ENCODE results near the gene SPECC1.
"Not testable (repeated sequence)": the region's sequence is repeated elsewhere in the genome, so short reads cannot be mapped to it uniquely, and the experiment has no call there.

SPECC1 gene

DNA sequence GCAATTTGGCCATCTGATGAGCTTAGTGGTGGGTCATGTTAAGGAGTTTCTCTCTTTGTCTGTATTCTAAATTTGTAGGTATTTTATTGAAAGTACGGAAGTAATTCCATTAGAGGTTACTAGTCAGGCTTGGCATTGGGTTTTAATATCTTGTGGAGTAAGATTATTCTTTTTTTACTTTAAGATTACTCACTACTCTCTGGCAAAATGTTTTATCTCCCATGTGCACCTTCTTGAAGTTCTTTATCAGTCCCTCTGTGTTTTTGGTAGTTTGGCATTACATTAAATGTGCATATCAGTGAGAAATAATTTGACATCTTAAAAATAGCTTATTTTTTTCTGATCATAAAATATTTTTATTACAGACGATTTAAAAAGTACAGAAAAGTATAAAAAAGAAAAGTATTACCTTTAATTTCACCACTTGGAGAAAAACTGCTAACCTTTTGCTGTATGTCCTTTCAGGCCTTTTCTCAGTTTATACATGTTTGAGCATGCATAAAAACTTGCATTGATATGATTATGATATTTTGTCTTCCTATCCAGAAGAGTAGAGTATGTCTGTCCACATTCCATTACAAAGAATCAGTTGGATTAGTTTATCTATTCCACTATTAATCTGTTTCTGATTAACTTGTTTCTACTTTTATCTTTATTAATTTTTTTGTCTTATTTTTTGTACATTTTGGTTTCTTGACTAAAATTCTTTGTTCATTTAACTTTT lies 198.3 kb downstream of the SPECC1 start:
- DNase-seq (ENCODE audit: low read depth) = no peak

DNA sequence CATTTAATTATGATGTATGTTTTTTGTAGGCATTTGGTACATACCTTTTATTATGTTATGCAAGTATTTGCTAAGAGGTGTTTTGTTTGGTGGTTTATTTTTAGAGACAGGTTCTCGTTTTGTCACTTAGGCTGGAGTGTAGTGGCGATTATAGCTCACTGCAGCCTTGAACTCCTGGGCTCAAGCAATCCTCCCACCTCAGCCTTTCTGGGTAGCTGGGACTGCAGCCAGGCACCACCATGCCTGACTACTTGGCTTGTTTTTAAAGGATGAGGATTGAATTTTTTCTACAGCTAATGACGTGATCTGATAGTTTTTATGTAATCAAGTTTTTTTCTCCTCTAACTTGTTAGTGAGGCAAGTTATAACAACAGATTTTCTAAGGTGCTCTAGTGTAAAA lies 199.6 kb downstream of the SPECC1 start:
- no peak for DNase-seq (ENCODE audit: low read depth)

DNA sequence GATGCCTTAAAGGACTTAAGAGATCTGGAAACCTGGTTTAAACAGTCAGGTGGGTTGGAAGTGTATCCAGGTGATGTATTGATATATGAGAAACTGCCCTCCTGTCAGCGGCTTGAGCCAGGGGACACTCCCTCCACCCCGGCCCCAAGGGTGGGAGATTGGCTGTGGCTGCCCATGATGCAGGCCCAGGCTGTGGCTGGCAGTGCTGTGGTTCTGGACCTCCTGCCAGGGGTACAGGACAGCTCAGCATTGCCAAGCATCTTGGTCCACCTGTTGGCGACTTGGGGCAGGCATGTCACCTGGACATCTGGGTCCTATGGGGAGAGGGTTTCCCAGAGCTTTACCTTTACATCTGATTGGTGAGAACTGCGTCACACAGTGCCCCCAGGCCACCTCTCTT lies 201.0 kb downstream of the SPECC1 start:
- no peak for DNase-seq (ENCODE audit: low read depth)

DNA sequence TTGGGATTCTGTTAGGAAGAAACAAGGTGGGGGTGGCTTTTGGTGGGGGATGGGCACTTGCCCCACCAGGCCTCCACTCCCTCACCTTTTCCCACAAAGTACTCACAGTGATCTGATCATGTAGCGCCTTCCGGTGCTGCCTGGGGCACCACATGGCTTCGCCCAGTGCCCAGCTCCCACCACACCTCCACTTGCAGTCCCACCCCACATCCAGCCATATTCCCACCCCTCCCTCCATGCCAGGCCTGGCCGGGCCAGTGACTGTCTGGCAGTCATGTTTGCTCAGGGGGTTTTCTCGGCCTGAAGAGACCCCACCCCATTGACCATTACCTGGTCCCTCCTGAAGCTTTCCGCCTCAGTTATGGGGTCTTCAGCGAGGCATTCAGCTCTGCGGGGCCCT lies 201.5 kb downstream of the SPECC1 start:
- DNase-seq (ENCODE audit: low read depth) = no peak

DNA sequence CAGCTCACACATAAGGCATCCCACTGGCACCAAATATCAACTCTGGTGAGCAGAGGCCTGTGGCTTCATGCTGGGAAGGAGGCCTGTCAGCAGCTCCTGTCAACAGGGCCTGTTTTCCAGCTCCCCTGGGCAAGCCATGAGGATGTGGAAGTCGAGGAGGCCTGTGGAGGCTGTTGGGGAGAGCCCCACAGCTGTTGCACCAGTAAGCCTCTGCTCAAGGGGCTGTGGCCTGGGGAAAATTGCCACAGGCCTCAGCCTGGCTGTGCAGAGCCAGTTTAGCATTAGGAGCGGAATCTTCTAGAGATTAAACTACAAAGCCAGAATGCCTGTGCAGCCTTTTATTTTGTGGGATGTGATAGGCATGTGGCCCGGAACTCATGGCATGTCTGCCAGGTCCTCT lies 202.1 kb downstream of the SPECC1 start:
- no peak for DNase-seq (ENCODE audit: low read depth)

DNA sequence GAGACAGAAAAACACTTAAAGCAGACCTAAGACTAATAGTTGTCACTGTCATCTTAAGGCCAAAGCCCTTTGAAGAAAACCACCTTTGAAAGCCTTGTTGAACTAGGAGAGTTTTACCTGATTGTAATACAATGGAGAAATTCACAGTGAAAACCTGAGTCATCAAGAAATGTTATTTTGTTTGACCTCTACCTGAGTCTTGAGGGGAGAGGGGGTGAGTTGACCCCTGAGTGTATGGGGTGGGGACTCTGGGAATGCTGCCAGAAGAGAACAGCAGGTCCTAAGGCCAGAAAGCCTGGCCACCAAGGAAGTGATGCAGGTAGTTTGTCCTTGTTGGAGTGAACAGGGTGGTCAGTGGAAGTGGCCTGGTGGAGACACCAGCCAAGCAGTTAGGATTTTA lies 204.3 kb downstream of the SPECC1 start:
- no peak for DNase-seq (ENCODE audit: low read depth)

DNA sequence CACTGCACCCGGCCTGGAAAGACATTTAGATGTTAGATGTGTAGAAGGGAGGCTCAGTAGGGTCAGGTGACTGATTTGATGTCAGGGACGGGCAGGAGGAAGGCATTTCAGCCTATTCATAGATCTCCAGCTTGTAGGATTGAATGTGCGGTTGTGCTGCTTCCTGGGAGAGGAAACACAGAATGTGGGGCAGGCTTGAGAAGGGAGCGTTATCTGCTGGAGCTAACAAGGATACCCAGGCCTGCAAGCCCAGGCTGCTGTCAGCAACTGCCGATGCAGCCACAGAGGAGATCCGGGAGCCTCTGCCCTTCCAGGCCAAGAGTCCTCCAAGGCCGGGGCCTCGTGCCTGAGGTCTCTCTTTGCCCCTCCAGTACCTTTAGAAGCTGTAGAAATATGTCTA lies 205.6 kb downstream of the SPECC1 start:
- no peak for DNase-seq (ENCODE audit: low read depth)

DNA sequence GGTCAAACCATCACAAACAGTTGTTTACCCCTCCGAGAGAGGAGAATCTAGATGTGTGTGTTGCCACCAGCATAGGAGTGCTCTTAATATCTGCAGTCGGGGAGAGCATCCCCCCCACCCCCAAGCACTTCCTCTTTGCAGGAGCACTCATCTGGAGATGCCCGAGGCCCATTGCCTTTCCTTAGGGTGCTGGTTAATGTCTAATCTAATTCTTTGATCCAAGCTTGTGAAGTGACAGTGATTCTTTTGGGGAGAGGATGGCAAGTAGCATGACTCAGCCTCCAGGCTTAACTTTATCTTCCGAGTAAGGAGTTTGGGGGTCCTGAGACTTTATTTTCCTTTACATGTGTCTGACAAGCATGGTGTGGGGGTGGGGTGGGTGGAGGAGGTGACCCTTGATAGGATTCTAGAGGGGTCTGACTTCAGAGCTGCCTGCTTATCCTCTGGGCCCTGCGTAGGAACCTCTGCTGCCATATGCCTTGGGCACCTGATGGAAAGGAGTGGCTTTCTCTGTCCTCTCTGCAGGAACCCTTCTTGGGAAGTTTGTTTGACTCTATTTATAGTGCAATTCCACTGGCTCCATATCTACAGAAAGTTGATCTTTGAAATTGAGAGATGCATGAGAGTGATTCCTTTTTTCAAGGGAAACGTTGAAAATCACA lies 207.1 kb downstream of the SPECC1 start:
- DNase-seq (ENCODE audit: low read depth) = no peak

DNA sequence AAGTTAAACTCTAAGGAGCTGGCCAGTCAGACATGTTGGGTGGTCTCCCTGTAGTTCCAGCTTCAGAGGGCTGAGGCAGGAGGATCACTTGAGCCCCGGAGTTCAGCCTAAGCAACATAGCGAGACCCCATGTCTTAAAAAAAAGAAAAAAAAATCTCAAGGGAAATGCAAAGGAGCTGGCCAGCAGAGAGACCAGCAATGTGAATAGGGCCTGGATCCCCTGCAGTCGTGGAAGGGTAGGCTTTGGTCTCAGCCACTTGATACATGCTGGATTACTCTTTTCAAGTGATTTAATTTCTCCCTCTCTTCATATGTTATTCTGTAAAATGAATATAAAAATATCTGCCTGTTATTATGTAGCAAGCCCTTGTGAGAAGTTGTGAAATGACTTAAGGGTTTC lies 207.7 kb downstream of the SPECC1 start:
- DNase-seq (ENCODE audit: low read depth) = no peak

DNA sequence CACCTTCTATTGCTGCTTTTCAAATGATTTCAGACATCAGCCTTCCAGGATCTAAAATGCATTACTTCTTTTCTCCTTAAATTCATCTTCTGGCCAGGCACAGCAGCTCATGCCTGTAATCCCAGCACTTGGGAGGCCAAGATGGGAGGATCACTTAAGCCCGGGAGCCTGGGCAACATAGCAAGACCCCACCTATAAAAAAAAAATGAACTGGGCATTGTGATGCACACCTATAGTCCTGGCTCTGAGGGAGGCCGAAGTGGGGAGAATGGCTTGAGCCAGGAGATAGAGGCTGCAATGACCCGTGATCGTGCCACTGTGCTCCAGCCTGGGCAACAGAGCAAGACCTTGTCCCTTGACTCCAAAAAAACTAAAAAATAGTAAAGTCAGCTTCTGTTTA lies 208.5 kb downstream of the SPECC1 start:
- DNase-seq (ENCODE audit: low read depth) = no peak

DNA sequence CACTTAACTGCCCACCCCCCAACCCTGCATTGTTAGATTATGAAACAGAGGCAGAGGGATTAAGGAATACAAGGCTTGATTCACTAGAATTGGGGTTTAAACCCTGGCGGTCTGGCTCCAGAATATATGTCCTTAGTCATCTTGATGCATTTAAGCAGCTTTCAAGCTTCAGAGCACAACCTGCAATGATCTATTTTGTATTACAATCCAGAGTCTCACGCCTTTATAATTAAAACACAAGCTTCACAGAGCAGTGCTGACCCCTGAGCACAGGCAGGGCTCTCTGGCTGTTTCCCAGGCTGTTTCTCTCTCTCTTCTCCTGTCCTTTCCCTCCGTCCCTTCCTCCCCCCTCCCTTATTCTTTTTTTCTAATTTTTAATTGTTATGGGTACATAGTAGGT lies 209.1 kb downstream of the SPECC1 start:
- no peak for DNase-seq (ENCODE audit: low read depth)

DNA sequence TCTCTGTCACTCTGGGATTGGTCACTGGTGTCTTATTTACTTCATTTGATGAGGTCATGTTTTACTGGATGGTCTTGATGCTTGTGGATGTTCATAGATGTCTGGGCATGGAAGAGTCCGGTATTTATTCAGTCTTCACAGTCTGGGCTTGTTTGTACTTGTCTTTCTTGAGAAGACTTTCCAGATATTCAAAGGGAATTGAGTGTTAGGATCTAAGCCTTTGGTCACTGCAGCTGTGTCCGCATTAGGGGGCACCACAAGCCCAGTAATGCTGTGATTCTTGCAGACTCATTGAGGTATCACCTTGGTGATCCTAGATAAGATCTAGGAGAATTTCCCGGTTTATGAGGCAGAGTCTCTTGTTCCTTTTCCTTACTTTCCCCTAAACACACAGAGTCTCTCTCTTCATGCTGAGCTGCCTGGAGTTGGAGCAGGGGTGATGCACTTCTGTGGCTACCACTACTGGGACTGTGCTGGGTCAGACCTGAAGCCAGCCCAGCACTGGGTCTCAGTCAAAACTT lies 214.7 kb downstream of the SPECC1 start:
- DNase-seq (ENCODE audit: low read depth) = no peak

DNA sequence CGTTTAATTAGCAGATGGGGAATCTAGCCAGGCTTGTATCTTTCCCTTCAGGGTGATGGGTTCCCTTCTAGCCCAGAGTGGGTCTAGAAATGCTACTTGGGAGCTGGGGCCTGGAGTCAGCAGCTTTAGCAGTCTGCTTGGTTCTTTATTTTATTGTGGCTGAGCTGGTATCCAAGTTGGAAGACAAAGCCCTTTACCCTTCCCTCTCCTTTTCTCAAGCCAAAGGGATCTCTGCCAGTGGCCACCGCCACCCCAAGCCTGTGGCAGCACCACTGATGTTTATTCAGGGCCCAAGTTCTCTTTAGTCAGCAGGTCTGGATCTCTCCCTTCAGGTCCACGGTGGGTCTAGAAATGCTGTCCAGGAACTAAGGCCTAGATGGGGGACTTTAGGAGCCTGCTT lies 215.2 kb downstream of the SPECC1 start:
- no peak for DNase-seq (ENCODE audit: low read depth)

DNA sequence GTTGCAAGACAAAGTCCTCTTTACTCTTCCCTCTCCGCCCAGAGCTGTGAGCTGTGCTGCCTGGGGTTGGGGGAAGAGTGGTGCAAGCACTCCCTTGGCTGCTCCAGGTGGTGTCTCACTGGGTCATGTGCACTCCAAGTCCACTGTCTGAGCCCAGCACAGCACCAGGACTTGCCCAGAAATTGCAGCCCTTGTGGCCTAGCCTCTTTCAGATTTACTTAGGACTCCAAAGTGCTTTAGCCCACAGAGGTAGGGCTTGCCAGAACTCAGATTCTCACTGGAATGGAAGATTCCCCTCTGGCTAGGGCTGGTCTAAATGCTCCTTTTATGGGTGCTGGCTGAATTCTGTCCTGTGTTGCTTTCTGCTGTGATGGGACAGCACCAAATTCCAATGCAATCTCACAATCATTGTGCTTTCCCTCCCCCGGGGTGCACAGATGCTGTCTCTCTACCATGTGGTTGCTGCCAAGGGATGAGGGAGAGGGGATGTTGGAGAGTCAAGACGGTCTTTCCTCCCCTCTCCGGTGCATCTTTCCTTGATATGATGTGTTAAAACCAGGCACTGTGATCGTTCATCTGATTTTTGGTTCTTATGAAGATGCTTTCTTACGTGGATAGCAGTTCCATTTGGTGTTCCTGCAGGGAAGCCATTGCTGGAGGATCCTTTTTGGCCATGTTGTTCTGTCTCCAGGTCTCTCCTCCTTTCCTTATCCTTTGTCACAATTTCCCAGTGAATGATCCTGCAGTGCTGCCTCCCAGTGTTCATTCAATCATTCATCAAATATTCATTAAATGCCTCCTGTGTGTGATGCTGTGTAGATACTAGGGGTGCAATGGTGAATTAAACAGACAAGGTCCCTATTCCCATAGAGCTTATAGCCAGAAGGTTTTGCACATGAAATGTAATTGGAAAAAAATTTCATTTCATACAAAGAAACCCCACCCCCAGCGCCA lies 216.3 kb downstream of the SPECC1 start:
- DNase-seq (ENCODE audit: low read depth) = no peak

DNA sequence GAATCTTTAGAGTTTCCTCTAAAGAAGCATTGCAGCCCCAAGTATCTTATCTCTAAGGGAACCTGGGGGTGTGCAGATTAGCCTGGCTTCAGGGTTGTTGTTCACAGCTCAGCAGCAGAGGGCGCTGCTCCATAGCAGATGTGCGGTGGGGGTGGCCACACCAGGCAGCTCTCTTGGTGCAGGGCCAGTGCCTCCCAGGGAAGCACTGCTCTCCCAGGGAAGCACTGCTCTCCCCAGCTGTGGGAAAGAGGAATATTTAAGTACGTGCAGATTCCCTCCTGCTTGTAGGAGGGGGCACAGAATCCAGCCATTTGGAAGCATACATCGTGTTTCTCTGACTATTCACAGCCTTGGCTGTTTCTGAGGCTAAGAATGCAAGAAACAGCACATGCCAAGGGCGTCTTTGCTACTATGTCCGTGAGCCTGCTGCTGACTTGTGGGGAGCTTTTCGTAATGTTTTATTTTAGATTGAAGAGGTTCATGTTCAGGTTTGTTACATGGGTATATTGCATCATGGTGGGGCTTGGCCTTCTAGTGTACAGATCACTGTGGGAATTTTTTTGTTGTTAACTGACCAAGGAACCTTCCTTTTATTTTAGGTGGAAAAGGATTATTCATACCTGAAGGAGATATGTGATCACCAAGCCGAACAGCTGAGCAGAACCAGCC lies 217.8 kb downstream of the SPECC1 start:
- peak; percentile 64 for DNase-seq (ENCODE audit: low read depth)

DNA sequence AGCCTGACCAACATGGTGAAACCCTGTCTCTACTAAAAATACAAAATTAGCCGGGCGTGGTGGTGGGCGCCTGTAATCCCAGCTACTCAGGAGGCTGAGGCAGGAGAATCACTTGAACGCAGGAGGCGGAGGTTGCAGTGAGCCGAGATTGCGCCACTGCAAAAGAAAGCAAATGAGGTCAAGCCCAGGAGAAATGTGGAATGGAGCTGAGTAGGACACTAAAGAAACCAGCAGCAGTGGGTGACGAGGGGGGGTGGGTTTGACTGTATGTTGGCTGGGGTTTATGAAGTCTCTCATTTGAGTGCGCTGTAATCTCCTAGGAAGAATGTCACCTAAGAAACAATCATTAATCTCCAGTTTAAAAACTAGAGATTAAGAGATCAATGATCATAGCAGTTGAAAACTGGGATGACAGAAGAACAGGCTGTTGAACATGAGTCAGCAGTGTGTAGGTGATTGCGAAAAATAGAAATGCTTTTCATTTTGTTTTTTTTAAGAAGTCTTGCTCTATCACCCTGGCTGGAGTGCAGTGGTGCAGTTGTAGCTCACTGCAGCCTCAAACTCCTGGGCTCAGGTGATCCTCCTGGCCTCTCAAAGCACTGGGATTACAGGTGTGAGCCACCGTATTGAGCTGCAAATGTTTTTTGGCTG lies 218.7 kb downstream of the SPECC1 start:
- not testable (repeated sequence) for DNase-seq (ENCODE audit: low read depth)

DNA sequence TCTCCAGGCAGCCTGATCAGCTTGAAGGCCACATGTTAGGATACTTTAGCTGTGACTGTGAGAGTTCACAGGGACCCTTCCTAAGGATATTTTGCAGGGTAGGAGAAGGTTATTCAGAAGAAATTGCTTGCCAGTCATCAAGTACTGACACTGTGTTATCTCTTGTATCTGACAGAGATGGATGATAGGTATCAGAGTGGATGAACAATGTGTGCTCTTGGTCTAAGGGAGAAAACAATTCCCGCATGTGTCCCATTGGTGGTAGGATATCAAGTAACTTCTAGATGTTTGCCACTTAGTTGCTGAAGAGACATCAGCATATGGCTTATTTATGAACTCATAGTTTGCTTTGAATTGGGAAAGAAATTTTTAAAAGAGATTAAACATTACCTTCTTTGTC lies 219.3 kb downstream of the SPECC1 start:
- no peak for DNase-seq (ENCODE audit: low read depth)

DNA sequence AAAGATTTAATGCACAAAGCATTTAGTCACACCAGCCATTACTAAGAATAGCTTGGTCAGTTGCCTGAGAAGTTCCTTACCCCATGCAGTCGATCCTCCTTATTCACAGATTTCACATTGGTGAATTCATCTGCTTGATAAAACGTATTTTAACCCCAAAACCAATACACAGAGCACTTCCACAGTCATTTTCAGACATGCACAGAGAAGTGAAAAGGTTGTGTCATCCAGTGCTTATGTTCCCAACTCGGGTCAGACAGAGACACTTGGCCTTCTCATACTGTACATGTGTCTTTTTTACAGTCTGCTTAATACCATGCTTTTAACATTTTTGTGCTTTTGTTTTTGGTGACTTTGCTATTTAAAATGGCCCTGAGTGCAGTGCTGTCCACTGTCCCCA lies 219.7 kb downstream of the SPECC1 start:
- DNase-seq (ENCODE audit: low read depth) = no peak

DNA sequence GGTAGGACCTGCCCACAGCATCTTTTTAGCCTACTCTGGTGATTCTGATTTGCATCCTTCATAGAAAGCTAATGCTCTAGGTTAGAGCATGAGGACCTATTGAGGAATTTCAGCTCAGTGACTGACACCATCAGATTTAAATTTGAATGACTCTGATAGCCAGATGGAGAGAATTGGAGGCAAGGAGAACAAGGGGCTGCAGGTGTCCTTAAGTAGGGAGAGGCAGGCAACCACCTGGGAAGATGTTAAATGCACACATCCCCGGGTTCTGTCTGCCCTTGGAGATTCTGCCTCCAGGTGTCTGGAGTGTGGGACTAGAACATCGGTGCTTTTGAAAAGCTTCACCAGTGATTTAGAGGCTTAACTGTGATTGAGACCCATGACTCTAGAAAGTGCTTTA lies 221.8 kb downstream of the SPECC1 start:
- DNase-seq (ENCODE audit: low read depth) = no peak

DNA sequence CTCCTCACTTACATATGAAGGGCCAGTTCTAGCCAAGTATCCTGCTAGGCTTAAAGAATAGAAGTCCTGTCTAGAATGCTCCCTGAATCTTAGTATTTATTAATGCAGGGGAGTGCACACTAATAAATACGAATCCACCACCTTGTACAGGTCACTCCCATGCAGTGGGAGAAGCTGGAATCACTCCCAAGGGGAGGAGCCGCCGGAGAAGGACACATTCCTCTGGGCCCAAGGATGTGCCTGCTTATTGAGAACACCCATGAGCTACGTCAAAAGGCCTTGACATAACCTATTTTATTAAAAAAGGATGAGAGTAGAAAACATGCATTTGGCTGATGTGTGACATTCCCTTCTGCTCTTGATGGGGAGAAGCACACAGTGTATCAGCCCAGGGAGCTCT lies 223.5 kb downstream of the SPECC1 start:
- no peak for DNase-seq (ENCODE audit: low read depth)

DNA sequence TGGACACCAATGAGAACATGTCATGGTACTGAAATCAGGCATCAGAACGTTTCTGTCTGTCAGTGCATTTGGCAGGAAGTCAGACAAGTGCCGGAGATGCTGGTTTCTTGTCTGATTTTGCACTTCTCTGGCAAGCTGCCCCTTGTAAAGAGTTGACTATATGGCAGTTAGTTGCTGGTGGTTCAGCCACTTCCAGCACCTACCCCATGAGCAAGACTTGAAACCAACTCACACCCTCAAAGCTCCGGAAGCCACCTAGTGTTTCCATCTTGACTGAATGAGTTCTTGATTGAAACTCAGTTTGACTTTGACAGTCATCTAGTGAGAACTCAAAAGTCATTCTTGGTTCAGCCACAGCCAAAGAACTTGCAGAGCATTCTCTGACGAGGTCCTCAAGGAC lies 225.1 kb downstream of the SPECC1 start:
- no peak for DNase-seq (ENCODE audit: low read depth)

DNA sequence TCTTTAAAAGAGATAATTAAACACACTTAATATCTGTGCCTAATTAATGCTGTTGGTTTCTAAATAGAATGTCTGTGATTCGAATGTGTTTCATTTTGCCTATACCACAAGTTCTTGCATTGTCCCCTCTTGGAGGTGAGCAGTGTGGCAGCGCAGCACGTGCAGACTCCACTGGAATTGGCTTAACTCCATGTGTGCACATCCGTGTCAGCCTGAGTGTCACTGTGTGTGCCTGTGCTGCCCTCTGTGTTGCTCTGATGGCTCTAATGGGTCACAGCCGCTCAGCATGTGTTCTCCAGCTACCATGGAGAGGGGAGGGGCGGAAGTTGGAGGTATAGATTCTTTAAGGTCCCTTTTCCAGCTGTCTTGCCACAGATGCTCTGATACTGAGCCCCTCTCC lies 226.6 kb downstream of the SPECC1 start:
- no peak for DNase-seq (ENCODE audit: low read depth)
